SKM-1 treated with dmso at 0.1 percent for 144 hours (cell line): ENCODE results near the gene C14orf119.

Experiments
- DNase-seq: peaks from one replicate; lab custom pipeline; 2025; ENCODE audit not compliant: unreplicated experiment; lab: John Stamatoyannopoulos, UW

C14orf119 gene

DNA sequence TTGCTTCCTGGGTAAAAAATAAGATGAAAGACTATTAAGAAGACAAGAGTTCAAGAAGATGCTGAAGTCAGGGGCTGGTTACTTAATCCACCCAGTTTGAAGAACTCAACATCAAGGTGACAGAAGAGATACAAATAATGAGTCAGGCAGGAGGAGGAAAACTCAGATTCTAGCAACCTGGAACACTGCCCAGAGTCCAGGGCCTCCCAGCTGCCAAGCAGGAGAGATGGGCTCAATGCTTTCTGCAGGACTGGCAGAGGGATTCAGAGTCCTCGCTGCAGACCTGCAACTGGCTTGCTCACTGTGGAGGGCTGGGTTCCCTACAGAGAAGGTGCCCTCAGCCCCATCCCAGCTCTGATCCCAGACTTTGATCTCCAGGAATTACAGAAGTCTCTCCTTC lies 52.4 kb downstream of the C14orf119 start:
- DNase-seq = no peak

DNA sequence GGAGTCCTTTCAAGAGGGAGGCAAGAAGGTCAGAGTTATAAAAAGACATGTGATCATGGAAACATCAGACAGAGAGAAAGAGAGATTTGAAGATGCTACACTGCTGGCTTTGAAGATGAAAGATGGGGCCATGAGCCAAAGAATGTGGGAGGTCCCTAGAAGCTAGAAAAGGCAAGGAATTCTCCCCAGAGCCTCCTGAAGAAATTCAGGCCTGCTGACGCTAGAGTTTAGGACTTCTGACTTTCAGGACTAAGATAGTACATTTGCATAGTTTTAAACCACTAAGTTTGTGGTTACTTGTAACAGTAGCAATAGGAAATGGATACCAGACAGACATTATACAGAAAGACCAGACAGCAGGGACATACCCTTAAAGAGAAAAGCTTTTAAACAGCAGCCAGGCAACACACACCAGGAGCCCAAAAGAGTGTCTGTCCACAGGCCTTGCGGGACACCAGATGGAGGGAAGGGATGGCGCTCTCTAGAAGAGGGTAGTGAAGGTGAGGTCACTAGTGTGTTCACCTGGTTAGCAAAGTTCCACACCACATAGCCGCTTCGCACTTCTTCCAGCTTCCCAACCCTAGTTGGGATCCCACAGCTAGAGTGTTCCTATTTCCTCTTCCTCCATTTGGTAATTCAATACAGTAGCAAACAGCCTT lies 53.4 kb downstream of the C14orf119 start:
- no peak for DNase-seq

DNA sequence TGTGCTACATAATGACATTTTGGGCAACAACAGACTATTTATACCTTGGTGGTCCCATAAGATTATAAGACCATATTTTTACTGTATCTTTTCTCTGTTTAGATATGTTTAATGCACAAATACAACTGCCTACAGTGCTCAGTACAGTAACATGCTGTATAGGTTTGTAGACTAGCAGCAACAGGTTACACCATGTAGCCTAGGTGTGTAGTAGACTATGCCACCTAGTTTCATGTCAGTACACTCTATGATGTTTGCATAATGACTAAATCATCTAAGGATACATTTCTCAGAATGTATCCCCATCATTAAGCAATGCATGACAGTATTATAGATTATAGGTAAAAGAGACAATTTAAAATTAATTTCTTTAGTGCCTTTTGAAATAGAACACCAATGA lies 54.4 kb downstream of the C14orf119 start:
- no peak for DNase-seq
